GM13977 (cell line): ENCODE measurements around the gene RHOBTB1.

Experiments
- DNase-seq: peaks from one replicate; pipeline ENCODE4 v3.0.0; 2012; ENCODE audit warnings: low spot score
- CTCF ChIP-seq: IDR thresholded peaks from 2 replicates; pipeline ENCODE4 v1.5.1; 2012; ENCODE audit warnings: mild to moderate bottlenecking, control low read depth; ENCODE audit not compliant: insufficient read depth; ENCODE audit errors: extremely low read depth, missing control alignments
- in situ Hi-C: fragments of 300-500 bp; cut with MboI; formaldehyde crosslinking; loops from one replicate; pipeline ENCODE4 v1.12.0; 2022; ENCODE audit warnings: low sequenced_read_pairs, low pct_unique_long_range_greater_than_20kb, mixed read lengths, inconsistent platforms; ENCODE audit not compliant: unreplicated experiment

RHOBTB1 gene

DNA sequence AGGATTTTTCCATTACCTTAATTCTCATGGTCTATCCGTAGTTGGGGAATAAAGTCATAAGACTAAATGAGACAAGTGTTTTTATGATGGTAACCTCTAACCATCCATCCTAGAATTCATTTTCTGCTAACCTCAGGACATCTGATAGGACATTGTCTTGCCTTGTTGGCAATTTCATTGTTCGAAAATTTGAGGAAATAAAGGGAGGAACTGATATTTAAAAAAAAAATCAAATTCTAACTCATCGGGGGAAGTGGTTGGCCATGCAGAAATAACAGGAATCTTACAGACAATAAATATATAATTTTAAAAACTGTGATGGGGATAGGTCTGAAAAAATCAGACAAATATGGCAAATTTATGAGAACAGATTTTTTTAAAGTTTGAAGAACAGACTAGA is 21.7 kb upstream of the RHOBTB1 start:
- in situ Hi-C loops, result loop anchor here (25.0 kb wide), 1 partner anchor 153 kb away; no protein-coding TSS in a partner anchor
- no peak for DNase-seq
- no peak for TF ChIP-seq CTCF

GRCh38 chr10:60964257-60965235 is 20.6 kb upstream of the RHOBTB1 start:
- in situ Hi-C loops, result loop anchor here (25.0 kb wide), 1 partner anchor 152 kb away; no protein-coding TSS in a partner anchor

GRCh38 chr10:60963441-60964256 is 19.7 kb upstream of the RHOBTB1 start:
- no peak for DNase-seq
- in situ Hi-C loops, result loop anchor here (25.0 kb wide), 1 partner anchor 151 kb away; no protein-coding TSS in a partner anchor
- TF ChIP-seq CTCF, result no peak

More at GRCh38 chr10:60964257-60965235, 20.6 kb upstream of the RHOBTB1 start:
- peak; percentile 28 for DNase-seq
- TF ChIP-seq CTCF, result peak; percentile 77

DNA sequence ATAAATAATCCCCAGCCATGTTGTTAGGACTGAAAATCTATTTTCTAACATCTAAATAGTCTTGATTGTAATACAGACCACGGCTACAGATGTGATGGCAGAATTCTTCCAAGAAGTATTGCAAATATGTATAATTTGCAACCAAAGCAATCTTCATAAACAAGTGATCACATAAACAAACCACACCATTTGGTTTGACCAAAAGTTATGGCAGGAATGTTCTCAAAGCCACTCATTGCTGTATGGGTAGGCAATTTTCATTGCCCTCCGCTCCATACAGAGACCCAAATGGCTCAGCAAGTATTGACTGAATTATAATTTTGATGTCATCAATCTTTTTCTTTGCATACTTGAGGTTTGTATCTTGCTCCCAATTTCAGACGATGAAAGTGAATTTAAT is 19.0 kb upstream of the RHOBTB1 start:
- DNase-seq, result no peak
- in situ Hi-C loops, result loop anchor here (25.0 kb wide), 1 partner anchor 151 kb away; no protein-coding TSS in a partner anchor

GRCh38 chr10:60960913-60961312 is 16.9 kb upstream of the RHOBTB1 start:
- no peak for TF ChIP-seq CTCF
- in situ Hi-C loops, result loop anchor here (25.0 kb wide), 1 partner anchor 149 kb away; no protein-coding TSS in a partner anchor
- DNase-seq, result no peak

More for the DNA sequence above, 19.0 kb upstream of the RHOBTB1 start:
- no peak for TF ChIP-seq CTCF

DNA sequence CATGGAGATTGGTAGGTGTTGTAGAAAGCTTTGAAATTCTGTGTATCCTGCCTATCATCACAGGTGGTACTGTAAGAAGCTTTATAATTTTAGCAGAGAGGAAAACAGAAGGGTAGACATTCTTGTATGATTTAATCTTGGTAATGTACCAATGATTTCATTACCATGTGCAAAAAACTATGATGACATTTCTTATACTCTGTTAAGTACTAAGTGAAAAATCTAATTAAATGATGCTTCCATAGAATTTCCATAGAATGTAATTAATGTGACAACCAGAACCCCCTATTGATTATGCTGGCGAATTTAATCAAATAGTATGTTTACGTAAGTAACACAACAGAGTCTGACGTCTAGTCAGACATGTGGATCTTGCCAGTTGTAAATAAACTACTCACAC is 16.0 kb upstream of the RHOBTB1 start:
- no peak for TF ChIP-seq CTCF
- DNase-seq, result no peak
- in situ Hi-C loops, result loop anchor here (25.0 kb wide), 1 partner anchor 148 kb away; no protein-coding TSS in a partner anchor
